IgD-negative memory B cell (primary cell): ENCODE data around the gene RIMBP2. TPM values are rescaled to one million over a fixed set of nuclear protein-coding genes. Genes with fewer than 3 reads are reported as not detected.
"Not testable (repeated sequence)": the region's sequence is repeated elsewhere in the genome, so short reads cannot be mapped to it uniquely, and the experiment has no call there.

Experiments
- H3K27ac Mint-ChIP-seq, 3 donors: one replicate each; pipeline ENCODE4 v1.8.0; 2020 to 2022; ENCODE audit warnings: mild to moderate bottlenecking in 3 of 3, mixed read lengths in 3 of 3, moderate library complexity in 1 of 3
- H3K27me3 Mint-ChIP-seq: one replicate; pipeline ENCODE4 v1.8.0; 2021; ENCODE audit warnings: mixed read lengths
- H3K36me3 Mint-ChIP-seq: one replicate; pipeline ENCODE4 v1.8.0; 2020; ENCODE audit warnings: mild to moderate bottlenecking, mixed read lengths
- H3K4me1 Mint-ChIP-seq, 3 donors: one replicate each; pipeline ENCODE4 v1.8.0; 2020 to 2022; ENCODE audit warnings: mixed read lengths in 3 of 3, mild to moderate bottlenecking in 1 of 3
- H3K4me3 Mint-ChIP-seq, 4 donors: one replicate each; pipeline ENCODE4 v1.8.0; 2020 to 2022; ENCODE audit warnings: mild to moderate bottlenecking in 4 of 4, mixed read lengths in 4 of 4, moderate library complexity in 3 of 4
- H3K9me3 Mint-ChIP-seq, 3 donors: one replicate each; pipeline ENCODE4 v1.8.0; 2020 to 2021; ENCODE audit warnings: mixed read lengths in 3 of 3, mild to moderate bottlenecking in 1 of 3
- polyA plus RNA-seq: library from polyadenylated mRNA; unstranded; fragments of 300-500 nt; fragmentation: Illumina TruSeq; gene quantifications from one replicate; pipeline ENCODE4 v1.2.3, GENCODE V29; 2021

Gene RIMBP2
- polyA plus RNA-seq, 1 donor from 2014 or later, result not detected

- H3K36me3 Mint-ChIP-seq, result no peaks in the 10 kb centered on the region
- peaks cover 1% of the 10 kb centered on the region for H3K27me3 Mint-ChIP-seq
- H3K27ac Mint-ChIP-seq, result no peak overlapping the region
- H3K4me1 Mint-ChIP-seq, result peaks cover 0 to 1% (median 0%) of the 10 kb centered on the region in 3 donors
- H3K9me3 Mint-ChIP-seq, result peaks cover 4 to 13% (median 11%) of the 10 kb centered on the region in 3 donors
- no peak overlapping the region for H3K4me3 Mint-ChIP-seq
Measured at GRCh38 chr12:130651188-130651959, 64.7 kb downstream of the RIMBP2 start.

GRCh38 chr12:130650131-130650530 lies 66.0 kb downstream of the RIMBP2 start:
- Mint-ChIP-seq H3K27ac (no peak overlapping the region), H3K4me3 (no peak overlapping the region), H3K27me3 (peaks cover 1% of the 10 kb centered on the region), H3K4me1 (no peaks in the 10 kb centered on the region), H3K9me3 (peaks cover 4 to 10% (median 8%) of the 10 kb centered on the region in 3 donors), H3K36me3 (no peaks in the 10 kb centered on the region)

- Mint-ChIP-seq H3K4me3 (no peak overlapping the region), H3K9me3 (peaks cover 3 to 8% (median 5%) of the 10 kb centered on the region in 3 donors), H3K36me3 (no peaks in the 10 kb centered on the region), H3K27me3 (peaks cover under 1% of the 10 kb centered on the region), H3K27ac (no peak overlapping the region), H3K4me1 (no peaks in the 10 kb centered on the region)
Measured at GRCh38 chr12:130649101-130650045, 66.7 kb downstream of the RIMBP2 start.

- Mint-ChIP-seq H3K4me1 (no peaks in the 10 kb centered on the region), H3K27me3 (no peaks in the 10 kb centered on the region), H3K36me3 (no peaks in the 10 kb centered on the region), H3K4me3 (no peak overlapping the region), H3K27ac (no peak overlapping the region), H3K9me3 (peaks cover 0 to 5% (median 1%) of the 10 kb centered on the region in 3 donors)
Measured at GRCh38 chr12:130647814-130648213, 68.3 kb downstream of the RIMBP2 start.

GRCh38 chr12:130646716-130647370 lies 69.3 kb downstream of the RIMBP2 start:
- no peaks in the 10 kb centered on the region for H3K27me3 Mint-ChIP-seq
- H3K9me3 Mint-ChIP-seq, result peaks cover 0 to 2% (median 0%) of the 10 kb centered on the region in 3 donors
- H3K4me1 Mint-ChIP-seq, result no peaks in the 10 kb centered on the region
- H3K27ac Mint-ChIP-seq, result no peak overlapping the region
- no peaks in the 10 kb centered on the region for H3K36me3 Mint-ChIP-seq
- H3K4me3 Mint-ChIP-seq, result no peak overlapping the region

- not testable (repeated sequence) for H3K27me3 Mint-ChIP-seq, H3K36me3 Mint-ChIP-seq, H3K4me1 Mint-ChIP-seq, H3K9me3 Mint-ChIP-seq, H3K27ac Mint-ChIP-seq, H3K4me3 Mint-ChIP-seq
Measured at GRCh38 chr12:130646191-130646590, 69.9 kb downstream of the RIMBP2 start.

- peaks cover 0 to 2% (median 0%) of the 10 kb centered on the region in 3 donors for H3K9me3 Mint-ChIP-seq
- H3K4me3 Mint-ChIP-seq, result no peak overlapping the region
- no peaks in the 10 kb centered on the region for H3K36me3 Mint-ChIP-seq
- no peaks in the 10 kb centered on the region for H3K4me1 Mint-ChIP-seq
- no peak overlapping the region for H3K27ac Mint-ChIP-seq
- H3K27me3 Mint-ChIP-seq, result no peaks in the 10 kb centered on the region
Measured at GRCh38 chr12:130645751-130646150, 70.3 kb downstream of the RIMBP2 start.

- peaks cover 0 to 2% (median 0%) of the 10 kb centered on the region in 3 donors for H3K9me3 Mint-ChIP-seq
Measured at GRCh38 chr12:130644566-130644965, 71.5 kb downstream of the RIMBP2 start.

GRCh38 chr12:130644146-130644545 lies 72.0 kb downstream of the RIMBP2 start:
- Mint-ChIP-seq H3K9me3 (peaks cover 0 to 2% (median 0%) of the 10 kb centered on the region in 3 donors), H3K36me3 (no peaks in the 10 kb centered on the region), H3K4me3 (no peak overlapping the region), H3K27me3 (no peaks in the 10 kb centered on the region), H3K4me1 (no peaks in the 10 kb centered on the region), H3K27ac (no peak overlapping the region)

More at GRCh38 chr12:130644566-130644965, 71.5 kb downstream of the RIMBP2 start:
- no peaks in the 10 kb centered on the region for H3K36me3 Mint-ChIP-seq
- no peak overlapping the region for H3K27ac Mint-ChIP-seq
- H3K4me3 Mint-ChIP-seq, result no peak overlapping the region
- H3K27me3 Mint-ChIP-seq, result no peaks in the 10 kb centered on the region
- no peaks in the 10 kb centered on the region for H3K4me1 Mint-ChIP-seq

- H3K4me3 Mint-ChIP-seq, result no peak overlapping the region
- H3K36me3 Mint-ChIP-seq, result no peaks in the 10 kb centered on the region
- peaks cover 4% of the 10 kb centered on the region for H3K27me3 Mint-ChIP-seq
- H3K4me1 Mint-ChIP-seq, result no peaks in the 10 kb centered on the region
- peaks cover 0 to 2% (median 0%) of the 10 kb centered on the region in 3 donors for H3K9me3 Mint-ChIP-seq
- no peak overlapping the region for H3K27ac Mint-ChIP-seq
Measured at GRCh38 chr12:130642856-130643255, 73.2 kb downstream of the RIMBP2 start.

GRCh38 chr12:130641533-130642184 lies 74.4 kb downstream of the RIMBP2 start:
- H3K36me3 Mint-ChIP-seq, result no peaks in the 10 kb centered on the region
- H3K9me3 Mint-ChIP-seq, result peaks cover 0 to 2% (median 0%) of the 10 kb centered on the region in 3 donors
- H3K27ac Mint-ChIP-seq, result no peak overlapping the region
- peaks cover 4% of the 10 kb centered on the region for H3K27me3 Mint-ChIP-seq
- no peaks in the 10 kb centered on the region for H3K4me1 Mint-ChIP-seq
- H3K4me3 Mint-ChIP-seq, result no peak overlapping the region

GRCh38 chr12:130640901-130641300 lies 75.2 kb downstream of the RIMBP2 start:
- no peaks in the 10 kb centered on the region for H3K4me1 Mint-ChIP-seq
- peaks cover 4% of the 10 kb centered on the region for H3K27me3 Mint-ChIP-seq
- no peaks in the 10 kb centered on the region for H3K36me3 Mint-ChIP-seq
- no peak overlapping the region for H3K4me3 Mint-ChIP-seq
- no peak overlapping the region for H3K27ac Mint-ChIP-seq
- H3K9me3 Mint-ChIP-seq, result no peaks in the 10 kb centered on the region

GRCh38 chr12:130640496-130640895 lies 75.6 kb downstream of the RIMBP2 start:
- no peaks in the 10 kb centered on the region for H3K4me1 Mint-ChIP-seq
- no peaks in the 10 kb centered on the region for H3K9me3 Mint-ChIP-seq
- H3K27me3 Mint-ChIP-seq, result peaks cover 4% of the 10 kb centered on the region
- H3K27ac Mint-ChIP-seq, result no peak overlapping the region
- H3K36me3 Mint-ChIP-seq, result no peaks in the 10 kb centered on the region
- H3K4me3 Mint-ChIP-seq, result no peak overlapping the region
